GM12878 (cell line): ENCODE results near the gene SRF.

Source experiments
- CEBPB ChIP-seq, 2 experiments: fragments of 150-350 bp in 1 of 2; IDR thresholded peaks; 2 replicates each; pipeline ENCODE4 v1.6.1; 2012 to 2014; ENCODE audit warnings: low read depth in 2 of 2, low read length in 2 of 2, borderline replicate concordance in 1 of 2, inconsistent platforms in 1 of 2
- CHD2 ChIP-seq: IDR thresholded peaks from 2 replicates; pipeline ENCODE4 v1.6.1; 2011; ENCODE audit warnings: low read depth, low read length, improper control_type of control experiment, borderline replicate concordance
- CTCF ChIP-seq, 3 experiments: IDR thresholded peaks in 2 of 3; conservative IDR thresholded peaks in 1 of 3; 2 replicates each; pipeline ENCODE4 v1.5.1; 2011; ENCODE audit warnings: low read depth in 3 of 3, low read length in 3 of 3, mild to moderate bottlenecking in 3 of 3, control low read depth in 2 of 3, moderate library complexity in 2 of 3, inconsistent platforms in 1 of 3, mixed read lengths in 1 of 3; ENCODE audit not compliant: control insufficient read depth in 2 of 3, insufficient read depth in 1 of 3; ENCODE audit errors: extremely low read depth in 1 of 3
- E2F4 ChIP-seq: IDR thresholded peaks from 2 replicates; pipeline ENCODE4 v1.6.1; 2012; ENCODE audit warnings: low read depth, low read length, improper control_type of control experiment
- EP300 ChIP-seq, 2 experiments: fragments of 150-350 bp in 1 of 2; IDR thresholded peaks; 2 replicates each; pipeline ENCODE4 v1.6.1; 2011 to 2012; ENCODE audit warnings: low read depth in 2 of 2, low read length in 2 of 2, borderline replicate concordance in 1 of 2, improper control_type of control experiment in 1 of 2, inconsistent platforms in 1 of 2; ENCODE audit not compliant: control insufficient read depth in 1 of 2
- EZH2 ChIP-seq: IDR thresholded peaks from 2 replicates; pipeline ENCODE4 v1.6.1; 2012; ENCODE audit warnings: low read depth, mild to moderate bottlenecking, control low read depth, inconsistent platforms, low read length, borderline replicate concordance; ENCODE audit not compliant: control insufficient read depth
- KDM1A ChIP-seq: fragments of 200-600 bp; sonication (generic); IDR thresholded peaks from 2 replicates; pipeline ENCODE4 v1.6.1; 2016; ENCODE audit warnings: borderline replicate concordance
- PBX3 ChIP-seq: IDR thresholded peaks from 2 replicates; pipeline ENCODE4 v1.6.1; 2011; ENCODE audit warnings: mild to moderate bottlenecking, low read depth, low read length, moderate library complexity; ENCODE audit not compliant: insufficient replicate concordance
- POLR2AphosphoS5 ChIP-seq: IDR thresholded peaks from 2 replicates; pipeline ENCODE4 v1.6.1; 2011; ENCODE audit warnings: mild to moderate bottlenecking, low read length, inconsistent platforms
- RB1 ChIP-seq: fragments of 450-650 bp; formaldehyde crosslinking; IDR thresholded peaks from 2 replicates; pipeline ENCODE4 v1.6.1; 2017; ENCODE audit warnings: mild to moderate bottlenecking, borderline replicate concordance
- SREBF2 ChIP-seq: IDR thresholded peaks from 2 replicates; pipeline ENCODE4 v1.6.1; 2012; ENCODE audit warnings: mild to moderate bottlenecking, low read length
- SRF ChIP-seq, 2 experiments: IDR thresholded peaks; 2 replicates each; pipeline ENCODE4 v1.6.1; 2011; ENCODE audit warnings: low read depth in 2 of 2, low read length in 2 of 2, mild to moderate bottlenecking in 1 of 2, moderate library complexity in 1 of 2
- YY1 ChIP-seq: IDR thresholded peaks from 2 replicates; pipeline ENCODE4 v1.6.1; 2011; ENCODE audit warnings: low read depth, mild to moderate bottlenecking, low read length
- ZBTB33 ChIP-seq: fragments of 450-650 bp; IDR thresholded peaks from 2 replicates; pipeline ENCODE4 v1.6.1; 2017; ENCODE audit warnings: mild to moderate bottlenecking

GRCh38 chr6:43221046-43221972 is 50.2 kb downstream of the SRF start:
- TF ChIP-seq E2F4: no peak
- no peak for TF ChIP-seq CEBPB (IDR thresholded peaks at IDR 0.05; ENCODE audit: borderline replicate concordance in 1 of 2, low read depth in 2 of 2, low read length in 2 of 2)
- no peak for TF ChIP-seq SRF (IDR thresholded peaks at IDR 0.05; ENCODE audit: low read depth in 2 of 2, low read length in 2 of 2)
- TF ChIP-seq EP300 (IDR thresholded peaks at IDR 0.05; ENCODE audit: borderline replicate concordance in 1 of 2, control insufficient read depth in 1 of 2, low read depth in 2 of 2, low read length in 2 of 2): no peak
- TF ChIP-seq SREBF2: no peak
- no peak for TF ChIP-seq YY1
- TF ChIP-seq POLR2AphosphoS5: 0 out of 2 replicates have a peak, but pooled peaks have one; percentile 3
- no peak for TF ChIP-seq EZH2
- TF ChIP-seq CHD2: no peak
- no peak for TF ChIP-seq ZBTB33
- TF ChIP-seq RB1: no peak
- no peak for TF ChIP-seq KDM1A
- no peak for TF ChIP-seq CTCF (IDR thresholded peaks at IDR 0.05 in 2 of 3, conservative IDR thresholded peaks at IDR 0.05 in 1 of 3; ENCODE audit: control insufficient read depth in 2 of 3, extremely low read depth in 1 of 3, insufficient read depth in 1 of 3, low read depth in 3 of 3, low read length in 3 of 3)
- TF ChIP-seq PBX3: no peak
